NCI-H2171 treated with DMSO at 0.1 percent for 48 hours (cell line): ENCODE measurements around the gene RBBP6.
"Not testable (repeated sequence)": the region's sequence is repeated elsewhere in the genome, so short reads cannot be mapped to it uniquely, and the experiment has no call there.

Experiments
- DNase-seq: peaks from one replicate; lab custom pipeline; 2025; lab: John Stamatoyannopoulos, UW

Gene RBBP6

DNA sequence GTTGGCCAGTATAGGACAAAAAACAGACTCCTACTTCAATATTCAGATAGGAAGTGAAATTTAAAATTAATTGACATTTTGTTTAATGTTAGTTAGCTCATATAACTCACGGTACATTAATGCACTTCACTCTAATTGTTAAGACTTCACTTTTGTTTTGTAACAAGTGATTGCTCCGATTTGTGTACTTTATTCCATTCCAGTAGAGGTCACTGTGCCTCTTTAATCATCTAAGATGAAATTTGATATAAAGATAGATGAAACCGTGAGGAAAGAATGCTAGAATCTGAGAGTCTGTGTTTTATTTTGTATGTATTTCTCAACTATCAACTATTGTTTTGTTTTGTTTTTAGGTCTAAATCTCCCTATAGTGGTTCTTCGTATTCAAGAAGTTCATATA, 29.0 kb downstream of the RBBP6 start:
- DNase-seq, result peak; percentile 47

DNA sequence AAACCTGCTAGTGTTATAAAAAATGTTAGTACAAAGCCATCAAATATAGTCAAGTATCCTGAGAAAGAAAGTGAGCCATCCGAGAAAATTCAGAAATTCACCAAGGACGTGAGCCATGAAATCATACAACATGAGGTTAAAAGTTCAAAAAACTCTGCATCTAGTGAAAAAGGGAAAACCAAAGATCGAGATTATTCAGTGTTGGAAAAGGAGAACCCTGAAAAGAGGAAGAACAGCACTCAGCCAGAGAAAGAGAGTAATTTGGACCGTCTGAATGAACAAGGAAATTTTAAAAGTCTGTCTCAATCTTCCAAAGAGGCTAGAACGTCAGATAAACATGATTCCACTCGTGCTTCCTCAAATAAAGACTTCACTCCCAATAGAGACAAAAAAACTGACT, 31.7 kb downstream of the RBBP6 start:
- no peak for DNase-seq

DNA sequence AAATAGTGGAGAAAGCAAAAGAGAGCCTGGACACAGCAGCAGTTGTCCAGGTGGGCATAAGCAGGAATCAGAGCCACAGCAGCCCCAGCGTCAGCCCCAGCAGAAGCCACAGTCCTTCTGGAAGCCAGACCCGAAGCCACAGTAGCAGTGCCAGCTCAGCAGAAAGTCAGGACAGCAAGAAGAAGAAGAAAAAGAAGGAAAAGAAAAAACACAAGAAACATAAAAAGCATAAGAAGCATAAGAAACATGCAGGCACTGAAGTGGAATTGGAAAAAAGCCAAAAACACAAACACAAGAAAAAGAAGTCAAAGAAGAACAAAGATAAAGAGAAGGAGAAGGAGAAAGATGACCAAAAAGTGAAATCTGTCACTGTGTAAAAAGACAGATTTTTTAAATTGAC, 32.7 kb downstream of the RBBP6 start:
- no peak for DNase-seq

DNA sequence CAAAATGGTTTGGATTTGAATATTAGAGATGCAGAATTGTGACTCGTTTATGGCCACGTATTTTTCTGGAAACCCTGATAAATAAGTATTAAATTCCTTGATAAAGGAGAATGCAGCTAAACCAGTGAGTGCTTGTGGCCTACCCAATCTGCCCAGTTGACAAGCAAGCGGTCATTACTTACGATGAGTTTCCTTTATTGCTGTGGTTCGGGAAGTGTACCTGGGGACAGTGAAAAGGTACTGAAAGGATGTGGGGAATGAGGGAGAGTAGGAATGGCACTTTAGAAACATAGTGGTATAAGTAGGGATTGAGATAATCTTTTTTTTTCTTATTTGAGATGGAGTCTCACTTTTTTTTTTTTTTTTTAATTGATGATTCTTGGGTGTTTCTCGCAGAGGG, 33.8 kb downstream of the RBBP6 start:
- no peak for DNase-seq

DNA sequence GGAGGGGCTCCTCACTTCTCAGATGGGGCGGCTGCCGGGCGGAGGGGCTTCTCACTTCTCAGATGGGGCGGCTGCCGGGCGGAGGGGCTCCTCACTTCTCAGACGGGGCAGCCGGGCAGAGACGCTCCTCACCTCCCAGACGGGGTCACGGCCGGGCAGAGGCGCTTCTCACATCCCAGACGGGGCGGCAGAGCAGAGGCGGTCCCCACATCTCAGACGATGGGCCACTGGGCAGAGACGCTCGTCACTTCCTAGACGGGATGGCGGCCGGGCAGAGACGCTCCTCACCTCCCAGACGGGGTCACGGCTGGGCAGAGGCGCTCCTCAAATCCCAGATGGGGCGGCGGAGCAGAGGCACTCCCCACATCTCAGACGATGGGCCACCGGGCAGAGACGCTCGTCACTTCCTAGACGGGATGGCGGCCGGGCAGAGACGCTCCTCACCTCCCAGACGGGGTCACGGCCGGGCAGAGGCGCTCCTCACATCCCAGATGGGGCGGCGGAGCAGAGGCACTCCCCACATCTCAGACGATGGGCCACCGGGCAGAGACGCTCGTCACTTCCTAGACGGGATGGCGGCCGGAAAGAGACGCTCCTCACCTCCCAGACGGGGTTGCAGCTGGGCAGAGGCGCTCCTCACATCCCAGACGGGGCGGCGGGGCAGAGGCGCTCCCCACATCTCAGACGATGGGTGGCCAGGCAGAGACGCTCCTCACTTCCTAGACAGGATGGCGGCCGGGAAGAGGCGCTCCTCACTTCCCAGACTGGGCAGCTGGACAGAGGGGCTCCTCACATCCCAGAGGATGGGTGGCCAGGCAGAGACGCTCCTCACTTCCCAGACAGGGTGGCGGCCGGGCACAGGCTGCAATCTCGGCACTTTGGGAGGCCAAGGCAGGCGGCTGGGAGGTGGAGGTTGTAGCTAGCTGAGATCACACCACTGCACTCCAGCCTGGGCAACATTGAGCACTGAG, 35.4 kb downstream of the RBBP6 start:
- DNase-seq, result not testable (repeated sequence)

DNA sequence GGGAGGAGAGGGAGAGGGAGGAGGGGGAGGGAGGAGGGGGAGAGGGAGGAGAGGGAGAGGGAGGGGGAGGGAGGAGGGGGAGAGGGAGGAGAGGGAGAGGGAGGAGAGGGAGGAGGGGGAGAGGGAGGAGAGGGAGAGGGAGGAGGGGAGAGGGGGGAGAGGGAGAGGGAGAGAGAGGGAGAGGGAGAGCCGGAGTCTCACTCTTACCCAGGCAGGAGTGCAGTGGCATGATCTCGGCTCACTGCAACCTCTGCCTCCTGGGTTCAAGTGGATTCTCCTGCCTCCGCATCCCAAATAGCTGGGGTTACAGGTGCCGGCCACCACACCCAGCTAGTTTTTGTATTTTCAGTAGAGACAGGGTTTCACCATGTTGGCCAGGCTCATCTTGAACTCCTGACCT, 36.4 kb downstream of the RBBP6 start:
- DNase-seq, result not testable (repeated sequence)

DNA sequence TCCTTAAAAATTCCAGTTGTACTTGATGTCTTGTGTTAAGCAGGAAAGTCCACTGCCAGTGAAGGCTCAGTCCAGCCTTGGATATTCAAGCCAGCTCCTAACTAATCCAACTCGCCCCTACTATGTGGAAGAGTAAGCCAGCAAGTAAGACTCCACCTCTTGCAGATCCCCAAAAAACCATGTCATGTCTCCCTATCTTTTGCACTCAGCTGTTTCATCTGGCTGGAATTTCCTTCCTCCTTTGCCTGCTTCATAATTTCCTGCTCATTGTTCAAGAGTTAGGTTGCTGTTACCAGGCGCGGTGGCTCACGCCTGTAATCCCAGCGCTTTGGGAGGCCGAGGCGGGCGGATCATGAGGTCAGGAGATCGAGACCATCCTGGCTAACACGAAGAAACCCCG, 37.8 kb downstream of the RBBP6 start:
- DNase-seq, result no peak

DNA sequence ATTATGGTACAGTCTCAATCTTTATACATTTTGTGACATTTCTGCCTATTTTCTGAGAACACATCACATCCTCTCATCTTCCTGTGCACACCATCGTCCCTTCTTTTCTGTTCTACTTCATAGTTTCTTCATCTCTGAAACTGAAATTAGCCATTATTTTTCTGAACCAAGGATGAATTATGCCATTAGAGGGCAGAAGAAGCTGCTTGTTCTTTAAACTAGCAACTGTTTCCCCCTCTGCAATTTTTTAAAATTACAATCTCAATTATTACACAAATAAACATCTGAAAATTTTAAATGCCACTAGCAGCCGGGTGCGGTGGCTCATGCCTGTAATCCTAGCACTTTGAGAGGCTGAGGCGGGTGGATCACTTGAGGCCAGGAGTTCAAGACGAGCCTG, 41.3 kb downstream of the RBBP6 start:
- DNase-seq, result no peak

DNA sequence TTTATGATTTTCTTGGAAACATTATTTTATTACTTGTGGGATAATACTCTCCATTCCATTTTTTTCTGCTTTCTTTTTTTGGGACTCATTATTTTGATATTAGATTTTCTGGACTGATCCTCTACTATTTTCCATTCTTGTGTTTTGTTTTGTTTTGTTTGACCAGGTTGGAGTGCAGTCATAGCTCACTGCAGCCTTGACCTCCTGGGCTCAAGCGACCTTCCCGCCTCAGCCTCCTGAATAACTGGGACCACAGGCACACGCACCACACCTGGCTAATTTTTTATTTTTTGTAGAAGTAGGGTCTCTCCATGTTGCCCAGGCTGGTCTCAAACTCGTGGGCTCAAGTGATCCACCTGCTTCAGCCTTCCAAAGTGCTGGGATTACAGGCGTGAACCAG, 44.1 kb downstream of the RBBP6 start:
- DNase-seq, result no peak

DNA sequence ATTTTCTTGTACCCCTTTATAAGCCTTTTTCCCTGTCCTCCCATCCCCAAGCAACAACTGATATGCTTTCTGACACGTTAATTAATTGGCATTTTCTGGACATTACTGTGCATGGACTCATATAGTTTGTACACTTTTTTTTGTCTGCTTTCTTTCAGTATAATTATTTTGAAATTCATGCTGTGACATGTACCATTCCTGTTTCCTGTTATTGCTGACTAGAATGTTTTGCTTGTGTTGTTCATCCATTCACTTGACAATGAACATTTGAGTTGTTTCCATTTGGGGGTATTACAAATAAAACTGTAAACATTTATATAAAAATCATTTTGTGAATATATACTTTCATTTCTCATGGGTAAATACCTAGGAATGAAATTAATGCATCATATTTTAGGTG, 50.6 kb downstream of the RBBP6 start:
- no peak for DNase-seq

DNA sequence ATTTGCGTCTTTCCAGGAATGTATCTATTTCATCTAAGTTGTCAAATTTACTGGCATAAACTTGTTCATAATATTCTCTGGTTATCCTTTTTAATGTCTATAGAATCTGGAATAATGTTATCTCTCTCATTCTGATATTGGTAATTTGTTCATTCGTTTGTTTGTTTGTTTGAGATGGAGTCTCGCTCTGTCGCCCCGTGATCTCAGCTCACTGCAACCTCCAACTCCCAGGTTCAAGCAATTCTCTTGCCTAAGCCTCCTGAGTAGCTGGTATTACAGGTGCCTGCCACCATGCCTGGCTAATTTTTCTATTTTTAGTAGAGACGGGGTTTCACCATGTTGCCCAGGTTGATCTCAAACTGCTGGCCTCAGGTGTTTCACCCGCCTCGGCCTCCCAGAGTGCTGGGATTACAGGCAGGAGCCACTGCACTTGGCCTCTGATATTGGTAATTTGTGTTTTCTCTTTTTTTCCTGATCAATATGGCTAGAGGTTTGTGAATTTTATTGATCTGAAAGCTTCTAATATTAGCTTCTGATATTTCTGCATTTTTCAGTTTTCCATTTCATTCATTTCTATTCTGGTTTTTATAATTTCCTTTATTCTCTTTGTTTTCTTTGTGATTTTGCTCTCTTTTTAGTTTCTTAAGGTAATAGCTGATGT, 59.5 kb downstream of the RBBP6 start:
- no peak for DNase-seq

DNA sequence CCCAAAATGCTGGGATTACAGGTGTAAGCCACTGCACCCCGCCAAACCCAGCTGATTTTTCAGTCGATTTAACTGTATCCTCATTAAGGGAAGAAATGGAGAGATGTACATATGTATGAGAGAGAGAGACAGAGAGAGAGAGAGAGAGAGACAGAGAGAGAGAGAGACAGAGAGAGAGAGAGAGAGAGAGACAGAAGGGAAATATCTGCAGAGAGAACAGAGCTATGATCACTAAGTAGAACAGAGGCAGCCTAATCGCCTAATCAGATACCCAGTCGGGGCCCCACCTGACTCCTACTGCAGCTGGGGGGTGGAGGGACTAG, 70.0 kb downstream of the RBBP6 start:
- no peak for DNase-seq

DNA sequence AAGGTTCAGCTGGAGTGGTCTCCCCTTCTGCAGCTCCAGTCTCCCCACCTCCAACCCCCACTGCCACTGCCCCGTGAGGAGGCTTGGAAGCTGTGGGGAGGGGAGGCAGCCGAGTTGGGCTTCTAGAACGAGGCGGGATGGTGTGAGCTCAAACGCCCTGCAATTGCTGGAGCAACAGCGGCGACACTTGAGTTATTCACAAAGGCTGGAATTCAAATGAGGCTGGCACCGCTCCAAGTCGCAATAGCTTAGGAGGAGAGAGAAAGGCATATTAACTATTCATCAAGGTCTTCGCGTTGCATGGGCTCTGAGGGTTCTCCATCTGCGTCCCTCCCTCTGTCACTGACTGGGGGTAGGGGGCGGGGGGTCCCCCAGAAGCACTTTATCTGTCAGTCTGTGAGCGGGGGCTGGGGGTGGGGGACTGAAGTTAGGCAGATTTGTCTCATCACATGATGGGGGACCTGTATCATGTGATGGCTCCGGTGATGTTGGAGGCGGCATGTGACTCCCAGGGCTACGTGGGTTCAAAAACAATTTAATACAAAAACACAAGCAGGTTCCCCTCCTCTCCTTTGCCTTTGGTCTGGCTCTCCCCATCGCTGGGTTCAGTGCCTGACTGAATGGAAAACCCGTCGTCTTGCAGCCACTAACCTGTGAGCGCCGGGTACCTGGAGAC, 70.5 kb downstream of the RBBP6 start:
- peak; percentile 91 for DNase-seq

DNA sequence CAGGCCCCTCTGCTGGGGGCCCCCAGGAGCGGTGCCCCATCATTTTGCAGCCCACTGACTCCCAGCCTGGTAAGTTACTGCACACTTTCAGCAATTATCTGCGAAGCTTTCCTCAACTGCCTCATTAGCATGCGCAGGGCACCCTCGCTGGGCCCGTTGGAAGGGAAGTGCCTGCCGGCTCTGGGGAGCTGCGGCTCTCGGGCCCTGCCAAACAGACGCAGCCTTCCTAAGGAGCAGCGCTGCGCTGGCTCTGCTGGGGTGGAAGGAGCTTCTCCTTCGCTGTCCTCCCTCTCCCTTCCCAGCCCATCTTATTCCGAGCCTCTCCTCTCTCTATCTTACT, 71.0 kb downstream of the RBBP6 start:
- no peak for DNase-seq

DNA sequence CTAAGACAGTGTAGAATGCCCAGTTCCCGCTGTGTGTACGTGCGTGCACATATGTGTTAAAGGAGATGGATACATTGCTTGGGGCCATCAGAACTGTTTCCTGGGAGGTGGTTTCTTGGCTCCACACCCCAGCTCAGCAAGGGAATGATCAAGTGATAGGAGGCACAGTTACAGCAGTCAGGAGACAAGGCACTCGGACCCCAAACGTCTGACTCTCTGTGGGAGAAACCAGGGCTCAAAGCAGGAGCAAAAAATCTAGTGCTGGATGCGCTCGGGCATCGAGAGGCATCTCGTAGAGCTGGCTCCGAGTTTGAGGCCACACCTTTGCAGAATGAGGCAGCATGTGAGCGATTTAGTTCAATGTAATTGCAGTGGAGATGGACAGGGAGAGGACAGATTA, 71.9 kb downstream of the RBBP6 start:
- DNase-seq, result no peak

DNA sequence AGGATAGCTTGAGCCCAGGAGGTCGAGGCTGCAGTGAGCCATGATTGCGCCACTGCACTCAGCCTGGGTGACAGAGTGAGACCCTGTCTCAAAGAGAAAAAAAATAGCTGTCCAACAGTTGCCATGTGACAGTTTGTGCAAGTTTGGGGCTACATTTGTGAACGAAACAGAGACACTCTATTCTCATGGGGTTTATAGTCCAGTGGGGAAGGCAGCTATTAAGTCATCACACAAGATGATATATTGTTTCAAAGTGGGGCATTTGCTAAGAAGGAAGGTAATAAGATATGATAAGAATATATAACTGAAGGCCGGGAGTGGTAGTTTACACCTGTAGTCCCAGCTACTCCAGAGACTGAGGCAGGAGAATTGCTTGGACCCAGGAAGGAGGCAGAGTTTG, 73.3 kb downstream of the RBBP6 start:
- DNase-seq, result no peak

DNA sequence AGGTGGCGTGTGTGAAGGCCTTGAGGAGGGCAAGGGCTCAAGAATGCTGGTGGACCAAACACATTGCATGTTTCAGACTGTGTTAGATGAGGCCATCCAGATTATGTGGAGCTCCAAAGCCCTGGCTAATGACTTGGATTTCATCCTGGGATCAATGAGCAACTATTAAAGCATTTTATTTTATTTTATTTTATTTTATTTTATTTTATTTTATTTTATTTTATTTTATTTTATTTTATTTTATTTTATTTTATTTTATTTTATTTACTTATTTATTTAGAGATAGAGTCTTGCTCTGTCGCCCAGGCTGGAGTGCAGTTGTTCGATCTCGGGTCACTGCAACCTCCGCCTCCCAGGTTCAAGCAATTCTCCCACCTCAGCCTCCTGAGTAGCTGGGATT, 73.9 kb downstream of the RBBP6 start:
- DNase-seq, result not testable (repeated sequence)

DNA sequence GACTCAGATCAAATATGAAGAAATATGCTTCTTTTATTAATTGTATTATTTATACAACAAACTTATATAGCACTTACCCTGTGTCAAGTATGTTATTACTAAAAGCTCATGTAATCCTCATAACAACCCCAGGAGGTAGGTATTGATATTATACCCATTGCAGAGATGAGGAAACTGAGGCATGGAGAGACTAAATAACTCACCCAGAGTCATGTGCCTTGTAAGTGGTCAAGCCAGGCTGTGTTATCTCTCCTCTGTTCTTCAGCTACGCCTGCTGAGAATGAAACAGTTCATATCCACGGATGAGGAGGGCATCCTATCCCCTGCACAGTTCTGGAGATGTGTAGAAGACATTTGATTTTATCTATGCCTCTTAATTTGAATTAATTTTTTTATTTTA, 78.1 kb downstream of the RBBP6 start:
- no peak for DNase-seq
